Urinary bladder (tissue), 4 donors: ENCODE data around the gene KRT38. TPM values are rescaled to one million over a fixed set of nuclear protein-coding genes. Genes with fewer than 3 reads are reported as not detected.
"Not testable (repeated sequence)": the region's sequence is repeated elsewhere in the genome, so short reads cannot be mapped to it uniquely, and the experiment has no call there.

ENCODE experiments used
- DNase-seq: peaks from one replicate; pipeline ENCODE4 v3.0.0-alpha.2; 2015; ENCODE audit errors: extremely low spot score
- H3K27ac ChIP-seq: one replicate; pipeline ENCODE4 v1.5.1; 2013; ENCODE audit warnings: low read depth, mild to moderate bottlenecking, moderate library complexity
- H3K36me3 ChIP-seq: one replicate; pipeline ENCODE4 v1.6.1; 2013; ENCODE audit warnings: mild to moderate bottlenecking, moderate library complexity; ENCODE audit not compliant: insufficient read depth
- H3K4me1 ChIP-seq: one replicate; pipeline ENCODE4 v1.6.1; 2013; ENCODE audit warnings: mild to moderate bottlenecking, moderate library complexity; ENCODE audit not compliant: insufficient read depth
- H3K4me3 ChIP-seq: one replicate; pipeline ENCODE4 v1.5.1; 2013; ENCODE audit warnings: low read depth, low read length
- WGBS: extraction: QIAGEN DNeasy Blood & Tissue Kit; methylation state at CpG from one replicate; pipeline ENCODE4 v1.1.7; 2013; 5-methylcytosine and 5-hydroxymethylcytosine counted together
- polyA plus RNA-seq: library from polyadenylated mRNA; stranded (reverse); fragments of 200-250 nt; gene quantifications from one replicate; pipeline ENCODE4 v1.2.3, GENCODE V29; 2013
- total RNA-seq: library from RNA; depleted of rRNA; stranded (reverse); fragments of >200 nt; gene quantifications from one replicate; pipeline ENCODE4 v1.2.3, GENCODE V29; 2014
- donor health status: healthy with polysubstance abuse.
- donor health status: healthy.

KRT38 gene
- total and polyA plus RNA-seq, 2 donors, result not detected

- Histone ChIP-seq H3K4me3 (no peak overlapping the region), H3K36me3 (no peaks in the 10 kb centered on the region), H3K4me1 (no peaks in the 10 kb centered on the region), H3K27ac (no peak overlapping the region)
- no peak for DNase-seq
- WGBS, result 82% methylated on average over 6 of the region's 6 CpGs
Observed at GRCh38 chr17:41449008-41449407, 8.2 kb upstream of the KRT38 start.

- Histone ChIP-seq H3K4me1 (no peaks in the 10 kb centered on the region), H3K27ac (no peak overlapping the region), H3K36me3 (no peaks in the 10 kb centered on the region), H3K4me3 (no peak overlapping the region)
- no peak for DNase-seq
- 37% methylated on average over 2 of the region's 2 CpGs for WGBS
Observed at GRCh38 chr17:41448506-41448905, 7.7 kb upstream of the KRT38 start.

GRCh38 chr17:41446806-41447205 is 6.0 kb upstream of the KRT38 start:
- Histone ChIP-seq H3K4me3 (no peak overlapping the region), H3K4me1 (no peaks in the 10 kb centered on the region), H3K27ac (no peak overlapping the region), H3K36me3 (no peaks in the 10 kb centered on the region)
- DNase-seq, result no peak
- 41% methylated on average over 2 of the region's 2 CpGs for WGBS

GRCh38 chr17:41444640-41445039 is 3.9 kb upstream of the KRT38 start:
- WGBS, result 69% methylated on average over 3 of the region's 3 CpGs
- H3K4me3 ChIP-seq, result no peak overlapping the region
- H3K27ac ChIP-seq, result no peak overlapping the region

GRCh38 chr17:41444186-41444585 is 3.4 kb upstream of the KRT38 start:
- H3K4me3 ChIP-seq, result no peak overlapping the region
- DNase-seq, result no peak
- H3K36me3 ChIP-seq, result no peaks in the 10 kb centered on the region
- no peak overlapping the region for H3K27ac ChIP-seq
- WGBS, result 69% methylated on average over 1 of the region's 1 CpG
- no peaks in the 10 kb centered on the region for H3K4me1 ChIP-seq

More at GRCh38 chr17:41444640-41445039, 3.9 kb upstream of the KRT38 start:
- no peaks in the 10 kb centered on the region for H3K36me3 ChIP-seq
- H3K4me1 ChIP-seq, result no peaks in the 10 kb centered on the region
- DNase-seq, result no peak

- Histone ChIP-seq H3K27ac (no peak overlapping the region), H3K4me1 (no peaks in the 10 kb centered on the region), H3K4me3 (no peak overlapping the region), H3K36me3 (no peaks in the 10 kb centered on the region)
- no peak for DNase-seq
- 72% methylated on average over 4 of the region's 4 CpGs for WGBS
Observed at GRCh38 chr17:41442739-41443138, 2.0 kb upstream of the KRT38 start.

- DNase-seq, result no peak
- Histone ChIP-seq H3K4me1 (no peaks in the 10 kb centered on the region), H3K36me3 (no peaks in the 10 kb centered on the region), H3K4me3 (no peak overlapping the region), H3K27ac (no peak overlapping the region)
- 69% methylated on average over 5 of the region's 5 CpGs for WGBS
Observed at GRCh38 chr17:41439375-41439774, 1.4 kb downstream of the KRT38 start.

- no peaks in the 10 kb centered on the region for H3K4me1 ChIP-seq
- no peaks in the 10 kb centered on the region for H3K36me3 ChIP-seq
- no peak overlapping the region for H3K27ac ChIP-seq
- DNase-seq, result no peak
- no peak overlapping the region for H3K4me3 ChIP-seq
- 85% methylated on average over 9 of the region's 9 CpGs for WGBS
Observed at GRCh38 chr17:41437769-41438168, 3.0 kb downstream of the KRT38 start.

- no peak for DNase-seq
Observed at GRCh38 chr17:41437254-41437653, 3.5 kb downstream of the KRT38 start.

GRCh38 chr17:41434415-41434814 is 6.4 kb downstream of the KRT38 start:
- Histone ChIP-seq H3K36me3 (no peaks in the 10 kb centered on the region), H3K4me1 (no peaks in the 10 kb centered on the region), H3K27ac (no peak overlapping the region), H3K4me3 (no peak overlapping the region)
- no peak for DNase-seq
- 35% methylated on average over 5 of the region's 5 CpGs for WGBS

More at GRCh38 chr17:41437254-41437653, 3.5 kb downstream of the KRT38 start:
- no peak overlapping the region for H3K27ac ChIP-seq
- no peaks in the 10 kb centered on the region for H3K36me3 ChIP-seq
- no peaks in the 10 kb centered on the region for H3K4me1 ChIP-seq
- no peak overlapping the region for H3K4me3 ChIP-seq
- WGBS, result 84% methylated on average over 7 of the region's 7 CpGs

GRCh38 chr17:41434005-41434404 is 6.8 kb downstream of the KRT38 start:
- no peak for DNase-seq
- Histone ChIP-seq H3K36me3 (no peaks in the 10 kb centered on the region), H3K4me3 (no peak overlapping the region), H3K27ac (no peak overlapping the region), H3K4me1 (no peaks in the 10 kb centered on the region)
- 24% methylated on average over 4 of the region's 4 CpGs for WGBS

- no peak overlapping the region for H3K27ac ChIP-seq
- H3K4me1 ChIP-seq, result no peaks in the 10 kb centered on the region
- no peak overlapping the region for H3K4me3 ChIP-seq
- no peaks in the 10 kb centered on the region for H3K36me3 ChIP-seq
- WGBS, result 43% methylated on average over 4 of the region's 4 CpGs
- DNase-seq, result no peak
Observed at GRCh38 chr17:41433586-41433985, 7.2 kb downstream of the KRT38 start.

GRCh38 chr17:41430376-41430775 is 10.4 kb downstream of the KRT38 start:
- WGBS, result 86% methylated on average over 9 of the region's 9 CpGs

GRCh38 chr17:41429667-41430066 is 11.1 kb downstream of the KRT38 start:
- Histone ChIP-seq H3K4me1 (no peaks in the 10 kb centered on the region), H3K36me3 (no peaks in the 10 kb centered on the region), H3K27ac (no peak overlapping the region), H3K4me3 (no peak overlapping the region)
- 63% methylated on average over 7 of the region's 7 CpGs for WGBS
- no peak for DNase-seq

More at GRCh38 chr17:41430376-41430775, 10.4 kb downstream of the KRT38 start:
- H3K27ac ChIP-seq, DNase-seq, H3K4me1 ChIP-seq, H3K4me3 ChIP-seq, H3K36me3 ChIP-seq: not testable (repeated sequence)
